Suppressor macrophage treated with lipopolysaccharide for 4 hours (primary cell): ENCODE data around the gene REV3L.
"Not testable (repeated sequence)": the region's sequence is repeated elsewhere in the genome, so short reads cannot be mapped to it uniquely, and the experiment has no call there.

Experiments used
- DNase-seq: peaks from one replicate; pipeline ENCODE4 v3.0.0-alpha.2; 2020

REV3L gene

DNA sequence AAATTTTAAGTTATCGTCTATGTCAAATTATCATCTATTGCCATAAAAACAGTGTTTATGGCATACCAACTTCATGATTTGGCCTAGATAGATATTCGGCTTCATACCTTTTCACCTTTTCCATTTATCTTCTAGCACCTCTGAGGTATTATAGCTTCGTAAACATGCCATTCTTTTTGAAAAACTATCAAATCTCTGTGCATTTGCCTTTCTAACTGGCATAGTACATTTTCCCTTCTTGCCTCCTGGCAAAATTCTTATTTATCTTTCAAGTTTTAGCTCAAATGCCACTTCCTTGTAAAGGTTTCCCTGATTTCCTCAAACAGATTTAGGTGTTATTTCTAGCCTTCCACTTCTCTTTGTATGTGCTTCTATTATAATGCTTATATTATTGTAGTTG lies 7.0 kb upstream of the REV3L start:
- no peak for DNase-seq

DNA sequence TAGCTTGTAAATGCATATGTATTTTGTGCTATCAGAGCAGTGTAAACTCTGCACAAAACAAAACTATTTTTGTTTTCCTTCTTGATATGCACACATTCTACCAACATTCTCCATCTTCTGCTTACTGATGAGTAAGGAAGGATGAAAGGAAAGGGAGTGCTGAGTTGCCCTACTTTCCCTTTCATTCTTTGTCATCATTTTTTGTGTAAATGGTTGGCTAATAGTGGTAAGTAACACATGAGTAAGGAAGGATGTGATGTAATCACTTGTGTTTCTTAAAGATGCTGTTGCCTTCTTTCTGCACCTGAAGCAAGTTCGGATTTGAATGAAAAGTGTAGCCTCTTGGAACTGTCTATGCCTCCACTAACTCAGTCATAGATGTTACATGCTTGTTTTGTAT lies 4.6 kb upstream of the REV3L start:
- peak; percentile 86 for DNase-seq

DNA sequence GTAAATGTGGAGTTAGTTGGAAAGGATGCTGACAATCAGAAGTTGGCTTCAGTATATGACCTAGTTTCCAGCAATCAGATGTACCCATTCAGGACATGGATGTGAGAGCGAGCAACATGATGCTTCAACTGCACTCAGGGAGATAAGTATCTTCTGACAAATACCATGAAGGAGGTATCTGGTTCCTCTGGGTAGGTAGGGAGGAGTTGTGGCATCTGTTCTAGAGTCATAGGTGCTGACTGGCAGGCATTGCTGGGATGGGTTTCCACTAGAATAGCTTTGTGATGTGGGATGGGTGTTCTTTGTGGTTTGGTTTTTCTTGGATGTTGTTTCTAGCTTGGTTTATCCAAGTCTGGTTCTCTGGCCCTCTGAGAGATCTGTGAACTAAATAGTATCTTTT lies 3.9 kb upstream of the REV3L start:
- DNase-seq: no peak

DNA sequence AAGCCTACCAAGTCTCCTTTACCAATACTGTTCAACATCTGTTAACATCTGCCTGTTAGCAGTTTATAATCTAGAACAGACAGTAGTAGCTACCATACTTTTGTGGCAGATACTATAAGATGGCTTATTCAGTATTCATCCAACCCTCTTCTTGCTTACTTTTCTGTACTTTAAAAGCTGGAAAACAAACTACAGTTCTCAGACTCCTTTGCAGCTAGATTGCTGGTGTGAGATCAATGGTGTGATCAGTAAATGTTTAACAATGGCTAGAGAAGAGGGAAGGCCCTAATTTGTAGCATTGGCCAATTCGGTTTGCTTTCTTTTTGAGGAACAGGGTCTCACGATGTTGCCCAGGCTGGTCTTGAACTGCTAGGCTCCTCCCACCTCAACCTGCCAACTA lies 3.5 kb upstream of the REV3L start:
- no peak for DNase-seq

DNA sequence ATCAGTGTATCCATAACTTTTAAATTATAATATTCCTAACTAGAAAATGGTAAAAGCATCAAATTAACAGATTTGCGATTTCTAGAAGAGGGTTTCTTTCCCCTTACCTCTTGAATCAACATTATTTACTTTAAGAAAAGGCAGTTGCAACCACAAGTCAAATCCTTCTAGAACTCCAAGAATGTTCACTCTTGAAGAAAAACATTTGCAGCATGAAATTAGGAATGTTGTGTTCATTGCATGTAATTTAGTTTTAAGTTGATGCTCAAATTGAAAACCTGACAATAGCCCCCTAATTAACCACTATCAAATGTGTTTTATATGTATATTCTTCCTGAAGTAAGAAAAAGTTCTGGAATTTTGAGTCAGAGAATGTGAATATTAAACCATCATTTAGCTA lies 2.3 kb upstream of the REV3L start:
- DNase-seq: no peak

DNA sequence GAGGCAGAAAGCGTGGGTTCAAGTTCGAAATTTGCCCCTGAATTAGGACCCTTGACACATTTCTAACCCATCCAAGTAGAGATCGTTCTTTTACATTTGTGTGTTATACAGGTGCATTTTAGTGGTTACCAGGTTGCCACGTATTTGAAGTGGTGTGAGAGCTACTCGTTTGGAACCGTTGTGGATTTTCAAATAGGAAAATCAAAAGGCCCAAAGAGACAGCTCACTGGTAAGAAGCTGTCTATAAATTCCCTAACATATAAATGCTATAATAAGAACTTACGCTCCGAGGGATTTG lies 1.6 kb upstream of the REV3L start:
- DNase-seq: no peak

DNA sequence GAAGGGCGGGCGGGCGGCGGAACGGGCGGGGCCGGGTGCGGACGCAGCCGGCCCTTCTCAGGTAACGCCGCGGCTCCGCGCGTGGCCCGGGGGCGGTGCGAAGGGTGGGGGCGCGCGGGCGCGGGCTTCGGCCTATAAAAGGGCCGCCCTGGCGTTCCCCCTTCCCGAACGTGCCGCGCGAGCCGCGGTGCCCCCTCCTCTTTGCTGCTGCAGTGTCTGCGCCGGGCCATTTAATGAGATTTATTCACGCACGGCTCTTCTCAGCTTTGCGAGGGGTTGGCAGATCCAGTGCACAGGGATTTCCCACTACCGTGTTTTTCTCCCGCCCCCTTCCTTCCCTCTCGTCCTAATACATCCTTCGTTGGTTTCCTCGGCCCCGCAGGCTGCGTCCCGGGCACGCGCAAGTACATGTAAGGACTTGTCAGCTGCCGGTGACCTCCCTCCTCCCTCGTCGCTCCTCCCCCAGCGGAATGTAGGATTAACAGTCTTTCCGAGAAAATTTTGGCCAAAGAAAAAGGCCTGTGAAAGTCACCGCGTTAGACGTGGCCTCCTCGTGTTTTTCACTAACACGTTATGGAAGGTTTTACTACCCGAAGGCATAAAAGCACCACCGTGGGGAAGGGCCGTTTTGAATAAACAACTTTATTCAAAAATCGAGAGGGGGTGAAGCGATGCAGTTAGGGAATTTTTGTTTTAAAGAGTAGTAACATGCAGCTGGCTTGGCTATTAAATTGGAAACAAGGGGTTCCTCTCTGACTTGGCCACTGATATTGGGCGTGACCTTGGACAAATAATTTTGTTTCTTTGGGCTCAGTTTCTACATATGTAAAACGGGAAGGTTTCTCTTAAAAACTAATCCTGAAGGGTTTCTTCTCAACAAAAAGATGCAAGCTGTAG lies 966 bp upstream of the REV3L start:
- peak; percentile 89 for DNase-seq

DNA sequence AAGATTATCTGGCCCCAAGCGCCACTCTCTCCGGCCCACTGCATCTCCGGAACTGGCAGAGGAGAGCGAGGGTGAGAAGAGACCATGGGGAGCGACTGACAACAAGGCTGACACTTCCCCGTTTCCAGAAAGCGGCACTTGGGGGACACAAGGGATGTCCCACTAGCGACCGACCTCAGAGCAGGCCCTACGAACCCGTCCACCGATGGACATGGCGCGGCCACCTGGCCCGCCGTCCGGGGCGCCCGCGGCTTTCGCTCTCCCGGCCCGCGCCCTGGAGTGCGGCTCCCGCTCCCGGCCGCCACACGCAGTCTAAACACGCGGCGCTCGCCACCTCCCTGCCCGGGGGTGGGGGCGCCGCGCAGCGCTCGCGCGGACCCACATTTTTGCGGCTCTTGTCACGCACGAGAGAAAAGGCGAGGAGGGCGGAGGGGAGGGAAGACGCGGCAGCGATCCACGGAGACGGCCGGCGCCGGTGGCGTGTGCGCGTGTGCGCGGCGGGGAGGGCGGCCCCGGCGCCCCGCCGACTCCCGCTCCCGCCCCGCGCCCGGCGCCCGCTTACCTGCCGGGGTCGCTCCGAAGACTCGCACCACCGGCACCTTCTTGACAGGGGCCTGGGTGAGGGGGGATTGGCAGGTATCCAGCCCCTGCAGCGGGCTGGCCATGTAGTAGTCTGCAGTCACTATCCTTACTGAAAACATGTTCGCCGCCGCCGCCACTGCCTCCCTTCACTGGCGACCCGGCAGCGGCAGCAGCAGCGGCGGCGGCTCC lies 645 bp downstream of the REV3L start:
- DNase-seq: peak; percentile 48

DNA sequence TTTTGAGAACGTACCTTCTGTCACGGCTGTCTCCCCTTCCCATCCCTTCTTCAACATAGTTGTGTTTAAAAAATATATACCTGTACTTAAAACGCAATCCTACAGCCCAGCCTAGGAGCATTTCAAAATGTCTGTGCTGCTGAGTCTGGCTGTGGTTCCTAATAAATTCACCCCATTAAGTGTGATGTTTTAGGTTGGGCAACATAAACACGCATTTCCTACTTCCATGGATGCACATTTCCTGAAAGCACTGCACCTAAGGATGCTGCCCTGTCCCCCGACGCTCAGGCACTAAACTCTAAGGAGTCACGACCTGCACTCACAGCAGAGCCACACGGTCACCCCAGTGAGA lies 1.2 kb downstream of the REV3L start:
- DNase-seq: no peak

DNA sequence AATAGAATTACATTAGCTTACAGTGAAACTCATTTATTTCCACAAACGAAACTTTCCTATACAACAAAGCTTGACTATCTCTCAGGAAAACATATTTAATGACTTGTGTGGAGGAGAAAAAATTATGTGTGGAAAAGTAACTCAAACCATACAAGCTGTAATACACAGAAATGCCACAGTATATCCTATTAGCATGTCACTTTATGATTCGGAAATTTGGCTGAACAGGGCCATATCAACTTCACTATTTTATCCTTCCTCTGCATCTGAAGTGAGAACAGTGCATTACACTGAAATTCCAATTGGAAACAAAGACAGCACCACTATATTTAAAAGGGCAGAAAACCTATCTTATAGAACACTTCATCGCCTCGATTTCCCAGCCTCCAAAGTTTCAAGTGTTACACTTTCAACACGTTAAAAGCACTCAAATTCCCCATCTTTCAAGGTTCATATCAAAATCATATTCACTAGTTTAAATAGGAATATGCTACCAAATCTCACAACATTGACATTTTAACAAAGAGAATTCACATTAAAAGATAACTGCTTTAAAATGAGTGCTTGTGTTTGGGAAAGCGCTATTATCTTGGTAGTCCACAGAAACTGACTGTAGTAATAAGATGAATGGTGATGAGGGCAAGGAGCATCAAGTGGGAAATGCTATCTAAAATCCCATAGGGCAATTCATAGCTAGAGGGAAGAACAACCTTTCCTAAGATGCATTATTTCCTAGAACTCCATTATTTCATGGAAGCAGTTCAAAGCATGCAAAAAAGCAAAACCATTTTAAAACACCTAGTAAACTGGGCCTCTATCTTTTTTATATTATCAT lies 1.8 kb downstream of the REV3L start:
- DNase-seq: no peak

DNA sequence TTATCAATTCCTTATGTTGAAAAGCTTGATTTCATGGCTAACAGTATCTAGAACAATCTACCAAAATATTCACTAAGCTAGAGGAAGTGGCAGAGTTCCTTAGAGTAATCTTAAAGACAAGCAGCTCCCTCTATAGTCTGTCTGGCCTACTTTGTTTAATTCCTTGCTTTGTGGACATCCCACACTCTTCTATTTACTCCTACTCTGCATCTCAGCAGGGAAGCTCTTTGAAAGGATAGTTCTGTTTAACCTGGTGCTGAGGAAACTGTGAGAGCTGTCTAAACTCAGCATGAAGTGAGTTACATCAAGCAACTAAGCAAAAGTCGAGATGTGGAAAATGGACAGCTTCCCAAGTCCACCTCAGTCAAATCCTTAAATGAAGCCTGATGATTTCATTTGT lies 4.3 kb downstream of the REV3L start:
- DNase-seq: peak; percentile 64

DNA sequence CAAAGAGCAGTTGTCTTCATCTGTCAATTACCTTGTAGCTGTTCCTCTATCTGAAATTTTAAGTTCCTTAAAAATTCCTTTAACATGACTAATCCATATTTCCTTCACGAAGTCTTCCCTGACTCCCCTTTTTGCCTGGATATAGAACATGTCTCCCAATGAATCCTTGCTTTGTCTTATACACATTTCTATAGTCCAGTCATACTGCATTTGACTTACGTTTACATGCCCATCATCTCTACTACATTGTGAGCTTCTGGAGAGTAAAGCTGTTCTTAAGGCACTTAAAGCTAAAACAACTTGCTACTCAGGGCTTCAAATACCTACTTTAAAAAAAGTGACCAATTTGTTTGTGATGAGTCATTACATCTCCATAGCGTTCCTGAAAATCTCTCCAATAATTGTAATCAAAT lies 4.9 kb downstream of the REV3L start:
- DNase-seq: no peak

DNA sequence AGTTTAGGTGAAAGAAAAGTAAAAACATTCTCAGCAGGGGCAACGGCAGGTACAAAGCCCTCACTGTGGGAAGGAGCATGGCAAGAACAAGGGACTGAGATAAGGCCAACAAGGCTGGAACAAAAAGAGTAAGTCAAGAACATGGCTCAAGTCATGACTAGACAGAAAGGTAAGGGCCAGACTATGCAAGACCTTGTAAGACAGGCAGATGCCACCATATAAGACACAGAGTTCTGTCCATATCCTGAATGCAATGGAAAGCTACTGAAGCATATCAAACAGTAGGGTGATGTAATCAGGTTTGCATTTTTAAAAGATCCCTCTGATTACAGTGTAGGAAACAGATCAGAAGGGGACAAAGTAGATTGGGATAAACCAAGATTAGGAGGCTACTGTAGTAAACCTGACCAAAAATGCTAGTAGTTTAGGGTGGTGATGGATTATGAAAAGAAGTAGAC lies 5.5 kb downstream of the REV3L start:
- DNase-seq: no peak

DNA sequence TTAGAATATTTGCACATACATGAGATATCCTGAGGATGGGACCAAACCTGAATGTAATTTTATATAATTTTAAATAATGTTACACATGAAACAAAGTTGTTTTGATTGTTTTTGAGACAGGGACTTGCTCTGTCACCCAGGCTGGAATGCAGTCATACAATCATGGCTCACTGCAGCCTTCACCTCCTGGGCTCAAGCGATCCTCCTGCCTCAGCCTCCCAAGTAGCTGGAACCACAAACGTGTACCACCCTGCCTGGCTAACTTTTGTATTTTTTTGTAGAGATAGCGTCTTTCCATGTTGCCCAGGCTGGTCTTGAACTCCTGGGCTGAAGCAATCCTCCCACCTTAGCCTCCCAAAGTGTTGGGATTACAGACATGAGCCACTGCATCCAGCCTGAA lies 7.0 kb downstream of the REV3L start:
- not testable (repeated sequence) for DNase-seq

DNA sequence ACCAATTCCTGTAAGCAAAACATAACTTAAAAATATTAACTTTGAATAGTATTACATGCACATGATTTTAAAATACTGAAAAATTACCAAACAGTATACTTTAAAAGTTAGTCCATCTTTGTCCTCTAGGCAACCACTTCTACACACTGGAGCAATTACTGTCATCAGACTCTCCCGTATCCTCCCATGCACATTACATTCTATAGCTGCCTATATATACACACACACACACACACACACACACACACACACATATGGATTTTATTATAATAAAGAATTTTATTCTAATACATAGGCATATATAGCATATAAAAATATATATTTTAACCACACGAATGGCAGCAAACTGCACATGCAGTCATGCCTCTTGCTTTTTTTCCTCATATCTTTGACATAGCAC lies 8.2 kb downstream of the REV3L start:
- DNase-seq: no peak

DNA sequence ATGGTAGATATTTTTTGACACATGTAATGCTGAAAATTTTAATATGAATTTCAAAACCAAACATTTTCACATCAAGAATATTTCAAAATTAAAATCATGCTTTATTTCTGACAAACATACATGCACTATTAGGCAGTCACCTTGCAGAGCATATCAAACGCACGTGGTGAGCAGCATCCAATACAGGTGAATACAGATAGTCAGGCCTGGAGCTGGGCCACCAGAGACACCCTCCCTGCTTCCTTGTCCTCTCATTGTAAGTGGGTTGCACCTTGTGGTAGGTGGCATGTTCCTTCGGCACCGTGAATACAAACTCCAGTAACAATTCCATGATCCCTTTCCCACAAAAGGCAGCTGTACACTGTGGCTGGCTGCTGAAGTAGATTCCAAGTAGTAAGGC lies 8.9 kb downstream of the REV3L start:
- DNase-seq: no peak

DNA sequence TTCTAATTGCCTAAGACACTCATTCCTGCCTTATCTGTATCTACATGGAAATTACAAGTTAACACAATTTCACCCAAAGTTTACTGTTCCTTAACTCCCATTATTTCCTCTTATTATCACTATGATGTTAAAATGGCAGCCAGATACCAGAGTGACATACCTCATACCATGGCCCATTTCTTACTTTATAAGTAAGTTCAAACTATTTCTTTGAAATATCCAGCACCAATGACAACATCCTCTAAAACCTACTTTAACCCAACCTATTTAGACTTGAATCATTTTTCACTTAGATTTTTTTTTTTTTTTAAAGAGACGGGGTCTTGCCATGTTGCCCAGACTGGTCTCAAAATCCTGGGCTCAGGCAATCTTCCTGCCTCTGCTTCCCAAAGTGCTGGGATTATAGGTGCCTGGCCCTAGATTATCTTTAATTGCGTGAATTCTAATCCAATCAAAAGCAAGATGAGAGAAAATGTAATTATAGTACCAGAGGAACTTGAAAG lies 10.0 kb downstream of the REV3L start:
- no peak for DNase-seq

DNA sequence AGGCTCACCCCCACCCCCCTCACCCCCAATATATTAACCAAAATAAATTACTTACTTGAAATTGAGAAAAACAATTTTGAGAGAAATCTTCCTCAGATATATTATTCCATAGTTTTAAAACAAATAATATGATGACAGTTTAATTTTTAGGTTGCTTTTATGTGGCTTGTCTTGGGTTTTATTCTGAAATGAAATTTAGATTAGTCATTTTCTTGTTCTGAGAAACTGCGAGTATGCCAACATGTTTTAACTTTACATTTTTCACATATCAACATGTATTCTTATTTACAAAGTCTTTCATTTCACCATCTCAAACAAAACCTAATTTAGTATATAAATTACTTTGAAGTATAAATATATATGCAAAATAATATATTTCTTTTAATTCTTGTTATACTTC lies 11.1 kb downstream of the REV3L start:
- no peak for DNase-seq

DNA sequence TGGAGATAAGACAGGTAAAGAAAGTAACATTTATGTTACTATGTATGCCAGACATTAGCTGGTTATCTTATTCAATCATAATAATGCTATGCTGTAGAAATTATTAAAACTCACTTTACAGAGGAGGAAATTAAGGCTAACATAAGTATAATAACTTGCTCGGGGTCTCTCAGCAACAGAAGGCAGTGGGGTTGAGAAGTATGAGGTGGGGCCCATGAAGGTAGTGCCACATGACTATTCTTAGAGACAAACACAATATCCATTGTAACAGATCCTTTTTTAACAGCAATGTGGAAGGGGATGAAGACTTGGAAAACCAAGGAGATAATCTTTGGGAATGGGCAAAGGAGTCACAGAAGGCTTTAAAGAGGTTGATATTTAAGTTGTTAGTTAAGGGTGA lies 11.5 kb downstream of the REV3L start:
- DNase-seq: no peak

DNA sequence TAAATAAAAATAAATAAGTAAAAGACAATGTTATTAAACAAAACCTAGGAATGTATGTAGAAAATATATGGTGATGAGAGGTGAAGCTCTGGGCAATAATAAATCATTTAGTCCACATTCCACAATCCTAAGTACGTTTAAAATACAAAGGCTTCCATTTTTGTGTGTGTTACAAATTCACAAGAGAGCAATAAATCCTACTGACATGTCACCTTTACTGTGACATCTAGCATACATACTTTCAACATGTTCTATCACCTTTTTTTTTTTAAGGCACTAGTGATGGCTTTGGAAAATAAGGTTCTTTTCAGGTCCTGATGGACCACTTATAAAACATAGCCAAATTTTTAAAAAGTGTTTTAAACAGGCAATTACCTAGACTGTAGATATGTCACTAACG lies 12.0 kb downstream of the REV3L start:
- DNase-seq: no peak

DNA sequence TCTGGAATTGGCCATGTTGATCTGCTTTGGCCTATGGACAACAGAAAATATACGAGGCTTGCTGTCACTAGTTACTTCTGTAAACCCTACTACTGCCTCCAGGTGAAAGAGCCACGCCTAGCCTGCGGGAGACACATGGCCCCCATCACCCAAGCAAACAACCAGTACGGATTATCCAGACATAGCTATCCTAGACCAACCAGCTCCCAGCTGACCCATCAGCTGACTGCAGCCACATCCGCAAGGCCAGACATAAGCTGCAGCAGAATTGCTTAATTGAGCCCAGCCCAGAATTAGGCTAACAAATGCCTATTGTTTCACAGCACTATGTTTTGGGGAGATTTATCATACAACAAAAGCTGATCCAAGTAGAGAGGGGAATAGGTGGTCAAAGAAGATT lies 13.5 kb downstream of the REV3L start:
- no peak for DNase-seq

DNA sequence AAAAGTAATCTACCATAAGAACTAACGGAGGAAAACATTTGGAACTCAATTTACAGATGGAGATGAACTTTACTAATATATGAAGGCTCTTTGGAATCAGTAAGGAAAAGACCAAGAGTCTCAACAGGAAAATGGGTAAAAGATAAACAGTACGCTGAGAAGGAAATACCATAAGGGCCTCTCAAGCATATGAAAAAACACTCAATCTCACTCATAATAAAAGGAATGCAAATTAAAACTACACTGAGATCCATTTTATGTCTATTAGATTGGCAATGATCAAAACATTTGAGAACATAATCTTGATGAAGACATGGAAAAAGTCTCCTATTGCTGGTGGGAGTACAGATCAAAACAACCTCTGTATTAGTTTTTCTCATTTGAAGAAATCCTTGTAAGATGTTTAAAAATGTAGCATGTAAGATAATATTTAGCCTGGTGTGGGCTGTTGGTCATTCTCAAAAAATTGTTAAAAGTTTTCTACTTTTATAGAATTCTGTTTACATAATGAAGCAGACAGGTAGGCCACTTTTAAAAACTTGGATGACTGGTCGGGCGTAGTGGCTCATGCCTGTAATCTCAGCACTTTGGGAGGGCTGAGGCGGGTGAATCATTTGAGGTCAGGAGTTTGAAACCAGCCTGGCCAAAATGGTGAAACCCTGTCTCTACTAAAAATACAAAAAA lies 14.5 kb downstream of the REV3L start:
- DNase-seq: no peak

DNA sequence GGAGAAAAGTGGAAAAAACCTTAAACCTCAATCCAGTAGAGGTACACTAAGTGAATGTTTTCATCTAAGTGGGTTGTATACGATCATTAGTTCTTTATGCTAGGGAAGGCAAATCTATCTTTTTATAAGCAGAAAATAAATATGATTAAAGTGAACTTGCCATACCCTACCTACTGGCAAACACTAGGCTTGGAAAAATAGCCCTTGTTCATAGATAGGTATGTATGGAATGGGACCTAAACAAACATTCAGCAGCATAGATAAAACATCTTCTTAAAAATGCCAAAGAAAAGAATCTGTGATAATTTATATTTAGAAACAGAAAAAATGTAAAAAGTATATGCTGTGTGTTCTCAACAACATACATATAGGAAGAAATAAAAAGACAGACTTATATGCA lies 18.8 kb downstream of the REV3L start:
- DNase-seq: no peak
